ENCODE results near the gene ATCAY.

- TF ChIP-seq KLF6 (CRISPR knock-in tag; IDR thresholded peaks at IDR 0.05) (no peak), CTCF (CRISPR knock-in tag; IDR thresholded peaks at IDR 0.05) (no peak), CBX2 (IDR thresholded peaks at IDR 0.05; ENCODE audit: low read depth, low read length) (no peak), CBX2 (CRISPR knock-in tag; IDR thresholded peaks at IDR 0.05; ENCODE audit: low read depth) (no peak), GPBP1L1 (CRISPR knock-in tag; IDR thresholded peaks at IDR 0.05) (no peak), NFYB (CRISPR knock-in tag; IDR thresholded peaks at IDR 0.05) (no peak), ZZZ3 (CRISPR knock-in tag; IDR thresholded peaks at IDR 0.05; ENCODE audit: borderline replicate concordance) (no peak)
Measured at GRCh38 chr19:3897936-3898335, 17.5 kb downstream of the ATCAY start.
